ENCODE measurements around the gene RXRB.

RXRB gene

GRCh38 chr6:33195304-33196165, 4.9 kb downstream of the RXRB start:
- peak; percentile 29 to 45 (median 44) for DNase-seq

GRCh38 chr6:33194431-33194979, 6.0 kb downstream of the RXRB start:
- no peak for DNase-seq

GRCh38 chr6:33193619-33194018, 6.8 kb downstream of the RXRB start:
- DNase-seq: peak; percentile 46 to 49 (median 48)

GRCh38 chr6:33192671-33193602, 7.5 kb downstream of the RXRB start:
- DNase-seq: peak in 1 of 3 donors; percentile 58

GRCh38 chr6:33192105-33192646, 8.3 kb downstream of the RXRB start, which contains the start of gene COL11A2:
COL11A2 (minus strand) TSS chr6:33192467; CDS start chr6:33192240, 227 bp downstream.
- DNase-seq: no peak

- DNase-seq: no peak
Observed at GRCh38 chr6:33191383-33192104, 8.9 kb downstream of the RXRB start.

- no peak for DNase-seq
Observed at GRCh38 chr6:33190504-33191107, 9.9 kb downstream of the RXRB start.

- no peak for DNase-seq
Observed at GRCh38 chr6:33189625-33190448, 10.6 kb downstream of the RXRB start.

- no peak for DNase-seq
Observed at GRCh38 chr6:33189164-33189563, 11.3 kb downstream of the RXRB start.

GRCh38 chr6:33187809-33188208, 12.7 kb downstream of the RXRB start:
- no peak for DNase-seq

GRCh38 chr6:33185654-33186187, 14.7 kb downstream of the RXRB start:
- no peak for DNase-seq

GRCh38 chr6:33185190-33185589, 15.3 kb downstream of the RXRB start:
- DNase-seq: no peak

- DNase-seq: no peak
Observed at GRCh38 chr6:33183071-33183683, 17.3 kb downstream of the RXRB start.

GRCh38 chr6:33181141-33181540, 19.3 kb downstream of the RXRB start:
- no peak for DNase-seq

GRCh38 chr6:33178755-33179475, 21.6 kb downstream of the RXRB start:
- no peak for DNase-seq

- DNase-seq: no peak
Observed at GRCh38 chr6:33177552-33178446, 22.7 kb downstream of the RXRB start.

- DNase-seq: no peak
Observed at GRCh38 chr6:33176906-33177305, 23.6 kb downstream of the RXRB start.

- no peak for DNase-seq
Observed at GRCh38 chr6:33175436-33176069, 24.9 kb downstream of the RXRB start.
